OCI-LY7 (cell line): ENCODE results near the gene HEATR5B.
"Not testable (repeated sequence)": the region's sequence is repeated elsewhere in the genome, so short reads cannot be mapped to it uniquely, and the experiment has no call there.

Source experiments
- EZH2phosphoT487 ChIP-seq: fragments of 200-600 bp; sonication (generic); IDR thresholded peaks from 2 replicates; pipeline ENCODE4 v1.6.1; 2018; ENCODE audit warnings: low read depth, borderline replicate concordance, mild to moderate bottlenecking, mixed run types, antibody characterized with exemption, low read length, moderate library complexity, mixed read lengths
- TF ChIP-seq, protein P1 (sequence below): fragments of 200-600 bp; sonication (generic); conservative IDR thresholded peaks from 2 replicates; pipeline ENCODE4 v1.5.1; 2014; ENCODE audit warnings: mild to moderate bottlenecking, antibody characterized with exemption, low read length, moderate library complexity, mixed read lengths

DNA sequence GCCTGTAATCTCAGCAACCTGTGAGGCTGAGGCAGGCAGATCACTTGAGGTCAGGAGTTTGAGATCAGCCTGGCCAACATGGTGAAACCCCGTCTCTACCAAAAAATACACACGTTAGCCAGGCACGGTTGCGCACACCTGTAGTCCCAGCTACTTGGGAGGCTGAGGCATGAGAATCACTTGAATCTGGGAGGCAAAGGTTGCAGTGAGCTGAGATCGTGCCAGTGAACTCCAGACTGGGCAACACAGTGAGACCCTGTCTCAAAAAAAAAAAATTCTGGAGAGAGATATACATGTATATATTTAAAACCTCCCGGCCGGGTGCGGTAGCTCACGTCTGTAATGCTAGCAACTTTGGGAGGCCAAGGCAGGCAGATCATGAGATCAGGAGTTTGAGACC is 84.8 kb downstream of the HEATR5B start:
- TF ChIP-seq, protein P1, sequence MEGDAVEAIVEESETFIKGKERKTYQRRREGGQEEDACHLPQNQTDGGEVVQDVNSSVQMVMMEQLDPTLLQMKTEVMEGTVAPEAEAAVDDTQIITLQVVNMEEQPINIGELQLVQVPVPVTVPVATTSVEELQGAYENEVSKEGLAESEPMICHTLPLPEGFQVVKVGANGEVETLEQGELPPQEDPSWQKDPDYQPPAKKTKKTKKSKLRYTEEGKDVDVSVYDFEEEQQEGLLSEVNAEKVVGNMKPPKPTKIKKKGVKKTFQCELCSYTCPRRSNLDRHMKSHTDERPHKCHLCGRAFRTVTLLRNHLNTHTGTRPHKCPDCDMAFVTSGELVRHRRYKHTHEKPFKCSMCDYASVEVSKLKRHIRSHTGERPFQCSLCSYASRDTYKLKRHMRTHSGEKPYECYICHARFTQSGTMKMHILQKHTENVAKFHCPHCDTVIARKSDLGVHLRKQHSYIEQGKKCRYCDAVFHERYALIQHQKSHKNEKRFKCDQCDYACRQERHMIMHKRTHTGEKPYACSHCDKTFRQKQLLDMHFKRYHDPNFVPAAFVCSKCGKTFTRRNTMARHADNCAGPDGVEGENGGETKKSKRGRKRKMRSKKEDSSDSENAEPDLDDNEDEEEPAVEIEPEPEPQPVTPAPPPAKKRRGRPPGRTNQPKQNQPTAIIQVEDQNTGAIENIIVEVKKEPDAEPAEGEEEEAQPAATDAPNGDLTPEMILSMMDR, result not testable (repeated sequence)
- not testable (repeated sequence) for TF ChIP-seq EZH2phosphoT487
